AG09319 (cell line): Measurements from ENCODE around the gene L3MBTL4.

Source experiments
- DNase-seq: peaks from one replicate; pipeline ENCODE4 v3.0.0-alpha.2; 2010; ENCODE audit warnings: low read depth; ENCODE audit errors: extremely low read depth
- CTCF ChIP-seq: IDR thresholded peaks from 2 replicates; pipeline ENCODE4 v1.5.1; 2011; ENCODE audit warnings: low read depth, mild to moderate bottlenecking, inconsistent platforms, low read length, moderate library complexity

Gene L3MBTL4

GRCh38 chr18:5943514-5943913 is 471.2 kb downstream of the L3MBTL4 start:
- no peak for DNase-seq
- TF ChIP-seq CTCF: no peak

GRCh38 chr18:5942591-5942990 is 472.1 kb downstream of the L3MBTL4 start:
- TF ChIP-seq CTCF: no peak
- no peak for DNase-seq

- no peak for TF ChIP-seq CTCF
- no peak for DNase-seq
These were observed 472.8 kb downstream of the L3MBTL4 start for GRCh38 chr18:5941890-5942289.

- DNase-seq: no peak
- no peak for TF ChIP-seq CTCF
These were observed 474.7 kb downstream of the L3MBTL4 start for GRCh38 chr18:5939801-5940667.

- no peak for TF ChIP-seq CTCF
- DNase-seq: no peak
These were observed 476.9 kb downstream of the L3MBTL4 start for GRCh38 chr18:5937795-5938194.

GRCh38 chr18:5937121-5937520 is 477.6 kb downstream of the L3MBTL4 start:
- no peak for TF ChIP-seq CTCF
- no peak for DNase-seq

- no peak for TF ChIP-seq CTCF
- no peak for DNase-seq
These were observed 483.9 kb downstream of the L3MBTL4 start for GRCh38 chr18:5930789-5931188.
